ENCODE data around the gene PTMS.

- TF ChIP-seq CTCF (IDR thresholded peaks at IDR 0.05) (no peak), POLR2A (IDR thresholded peaks at IDR 0.05) (no peak)
Measured at GRCh38 chr12:6724409-6724797, 41.8 kb upstream of the PTMS start.

Measured in Peyer's patch (tissue), 4 donors.